GM19351 (cell line): ENCODE results near the gene CACNA1C.

Experiments
- ATAC-seq: cut with Tn5 transposase; IDR thresholded peaks from one replicate; pipeline ENCODE4 v1.9.1; 2021; ENCODE audit warnings: mild to moderate bottlenecking, moderate library complexity; ENCODE audit not compliant: unreplicated experiment

CACNA1C gene

DNA sequence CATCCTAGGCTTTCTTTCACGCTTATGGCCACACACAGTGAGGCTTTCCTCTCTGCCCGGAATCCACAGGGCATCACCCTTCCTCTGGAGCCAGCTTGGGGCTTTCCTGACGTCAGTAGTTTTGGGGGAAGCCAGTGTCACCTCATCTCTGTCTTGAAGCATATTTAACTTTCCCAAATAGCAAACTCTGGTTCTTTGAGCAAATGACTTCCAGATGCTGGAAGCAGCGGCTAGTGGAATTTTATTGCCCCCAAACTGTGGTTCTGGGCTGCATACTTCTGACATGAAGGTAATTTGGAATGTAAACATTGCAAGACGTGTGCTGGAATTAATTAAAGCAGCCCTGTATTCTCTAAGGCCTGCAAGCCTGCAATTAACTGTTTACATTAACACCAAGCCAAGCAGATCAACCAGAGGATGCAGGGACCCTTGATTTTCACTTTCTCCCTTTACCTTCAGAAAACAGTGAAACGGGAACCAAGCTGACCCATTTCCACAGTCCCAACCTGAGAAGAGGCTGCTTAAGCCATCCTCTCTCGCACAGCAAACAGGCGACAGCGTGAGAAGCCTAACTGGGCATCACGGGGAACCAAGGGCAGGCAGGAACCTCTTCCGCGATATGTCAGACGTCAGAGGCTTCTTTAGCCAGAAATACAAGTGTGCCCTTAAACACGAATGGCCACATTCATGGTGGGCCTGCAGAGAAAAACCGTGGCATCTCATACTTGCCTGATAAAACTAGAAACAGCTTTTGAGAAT lies 258.4 kb downstream of the CACNA1C start:
- no peak for ATAC-seq

- ATAC-seq, result no peak
Observed at GRCh38 chr12:2312175-2312574, 259.4 kb downstream of the CACNA1C start.

DNA sequence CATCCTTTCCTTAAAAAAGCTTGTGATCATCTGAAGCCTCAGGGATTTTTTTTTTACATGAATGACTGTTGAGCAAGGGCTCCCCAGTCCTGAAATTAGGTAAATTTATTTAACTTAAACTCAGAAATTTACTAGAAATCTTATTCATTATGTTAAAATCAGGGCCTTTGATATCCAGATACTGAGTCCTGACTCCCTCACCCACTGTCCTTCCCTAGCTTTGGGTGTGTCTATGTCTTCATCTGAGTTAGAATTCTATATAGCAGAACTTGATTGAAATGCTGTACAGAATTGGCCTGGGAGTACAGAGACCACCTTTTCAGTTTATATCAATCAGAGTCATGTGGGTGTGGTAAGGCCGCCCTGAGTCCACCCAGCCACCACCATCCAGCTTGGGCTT lies 260.0 kb downstream of the CACNA1C start:
- no peak for ATAC-seq

DNA sequence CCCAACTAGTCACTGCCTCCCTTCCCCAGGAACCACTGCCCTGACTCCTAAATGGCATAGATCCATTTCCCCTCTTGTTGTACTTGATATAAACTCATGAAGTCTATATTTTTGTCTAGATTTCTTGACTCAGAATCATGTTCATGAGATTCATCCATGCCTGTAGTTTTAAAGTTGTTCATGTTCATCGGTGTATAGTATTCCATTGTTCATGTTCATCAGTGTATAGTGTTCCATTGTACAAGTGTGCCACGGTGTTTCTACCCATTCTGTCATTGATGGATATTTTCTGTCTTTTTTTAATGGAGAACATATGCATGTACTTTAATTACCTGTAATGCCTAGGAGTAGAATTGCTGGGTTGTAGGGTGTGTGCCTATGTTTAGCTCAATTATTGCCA lies 261.7 kb downstream of the CACNA1C start:
- ATAC-seq, result no peak

GRCh38 chr12:2317772-2318171 lies 265.0 kb downstream of the CACNA1C start:
- ATAC-seq, result no peak

DNA sequence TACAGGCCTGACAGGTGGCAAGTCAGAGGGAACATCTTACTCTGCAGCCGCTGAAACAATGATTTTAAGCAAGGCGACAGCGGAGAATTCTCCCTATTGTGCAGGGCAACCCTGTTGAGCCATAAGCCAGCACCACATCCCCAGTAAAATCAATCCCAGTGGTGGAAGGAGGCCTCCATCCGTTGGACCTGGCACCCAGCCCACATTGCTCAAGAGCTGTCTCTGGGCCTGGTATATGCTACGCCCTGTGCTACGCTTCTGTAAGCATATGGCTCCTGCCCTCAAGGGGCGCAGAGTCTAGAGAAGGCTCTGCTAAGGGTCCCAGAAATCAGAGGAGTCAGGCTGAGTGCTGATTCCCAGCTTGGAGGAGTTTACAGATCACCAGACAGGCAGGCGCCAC lies 265.5 kb downstream of the CACNA1C start:
- ATAC-seq, result no peak

GRCh38 chr12:2319136-2319535 lies 266.3 kb downstream of the CACNA1C start:
- ATAC-seq, result no peak

DNA sequence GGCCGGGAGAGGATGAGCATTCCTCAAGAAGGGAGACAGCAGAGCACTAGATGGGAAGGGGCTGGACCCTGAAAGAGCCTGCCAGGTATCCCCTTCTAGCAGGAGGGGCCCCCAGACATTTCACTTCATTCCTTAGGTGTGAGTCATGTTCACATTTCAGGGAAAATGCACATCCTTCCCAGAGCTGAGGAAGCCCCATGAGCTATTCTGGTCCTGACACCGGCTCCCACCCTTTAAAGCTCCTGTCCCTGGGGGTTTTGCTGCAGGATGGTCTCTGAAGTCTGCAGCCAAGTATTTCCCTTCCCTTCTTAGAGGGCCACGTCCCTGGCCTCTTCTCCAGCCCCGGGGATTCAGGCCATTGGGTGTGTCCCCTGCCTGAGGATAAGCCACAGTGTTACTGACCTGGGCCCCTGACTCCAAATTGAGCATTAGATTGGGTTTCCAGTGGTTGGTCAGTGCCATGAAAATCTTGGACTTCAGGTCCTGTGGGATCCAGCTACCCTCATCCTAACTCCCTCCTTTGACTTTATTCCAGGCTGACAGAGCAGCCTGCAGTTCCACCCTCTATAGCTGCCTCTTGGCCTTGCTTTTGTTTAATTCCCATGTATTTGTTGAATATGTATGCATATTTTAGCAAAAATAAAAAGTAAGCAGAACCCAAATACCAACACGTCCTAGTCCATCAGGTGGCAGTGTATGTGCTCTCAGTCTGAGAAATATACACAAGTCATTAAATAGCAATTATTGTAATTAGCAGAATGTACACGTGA lies 267.1 kb downstream of the CACNA1C start:
- no peak for ATAC-seq

- no peak for ATAC-seq
Observed at GRCh38 chr12:2320841-2321240, 268.1 kb downstream of the CACNA1C start.

GRCh38 chr12:2322554-2323120 lies 269.9 kb downstream of the CACNA1C start:
- no peak for ATAC-seq

DNA sequence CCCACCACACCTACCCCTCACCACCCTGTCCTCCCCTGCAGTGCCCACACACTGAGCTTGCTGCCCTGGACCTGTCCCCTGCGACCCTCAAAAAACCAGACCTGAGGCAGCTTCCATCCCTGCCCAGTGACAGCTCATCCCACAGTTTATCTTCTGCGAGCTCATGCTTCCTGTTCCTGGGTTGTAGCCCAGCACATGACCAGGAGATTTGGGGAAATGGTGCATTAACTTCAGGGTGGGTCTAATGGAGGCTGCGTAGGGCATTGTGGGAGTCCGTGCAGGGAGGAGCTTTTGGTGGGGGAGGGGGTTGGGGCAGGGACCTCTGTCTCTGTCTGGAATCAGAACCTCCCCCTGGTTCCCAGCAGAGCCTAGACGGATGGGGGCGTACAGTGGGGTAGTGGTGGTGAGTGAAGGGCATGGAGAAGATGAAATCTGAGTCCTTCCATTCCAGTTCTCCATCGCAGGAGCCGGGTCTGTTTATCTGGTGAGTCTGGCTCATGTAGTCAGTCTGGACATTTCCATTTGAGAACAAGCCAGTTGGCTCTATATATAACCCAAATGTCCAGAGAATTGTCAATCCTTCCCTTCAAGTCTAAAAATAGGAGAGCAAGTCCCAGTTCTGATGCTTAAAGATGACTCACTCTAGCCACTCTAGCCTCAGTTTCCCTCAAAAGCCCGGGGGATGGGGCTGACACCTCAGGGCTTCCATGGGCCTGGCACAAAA lies 270.9 kb downstream of the CACNA1C start:
- ATAC-seq, result no peak

GRCh38 chr12:2324387-2324786 lies 271.6 kb downstream of the CACNA1C start:
- no peak for ATAC-seq

- ATAC-seq, result no peak
Observed at GRCh38 chr12:2325519-2325918, 272.7 kb downstream of the CACNA1C start.

- no peak for ATAC-seq
Observed at GRCh38 chr12:2326470-2326869, 273.7 kb downstream of the CACNA1C start.

- ATAC-seq, result no peak
Observed at GRCh38 chr12:2328661-2329060, 275.9 kb downstream of the CACNA1C start.

- ATAC-seq, result no peak
Observed at GRCh38 chr12:2329661-2330210, 276.9 kb downstream of the CACNA1C start.

DNA sequence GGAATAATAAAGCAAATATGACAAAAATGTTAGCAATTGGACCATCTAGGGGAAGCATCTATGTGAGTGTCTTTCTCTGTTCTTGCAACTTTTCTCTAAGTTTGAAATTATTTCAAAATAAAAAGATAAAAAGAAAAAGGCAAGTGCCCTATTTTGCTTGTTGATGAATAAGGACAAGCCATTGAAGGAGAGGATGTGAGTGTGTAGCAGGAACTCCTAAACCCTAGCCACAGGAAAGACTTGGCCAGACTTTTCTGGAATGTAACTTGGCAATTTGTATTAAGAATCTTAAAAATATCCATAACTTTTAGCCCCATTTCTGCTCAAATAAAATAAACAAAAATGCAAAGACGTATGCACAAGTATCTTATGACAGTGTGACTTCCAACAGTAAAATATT lies 279.4 kb downstream of the CACNA1C start:
- ATAC-seq, result no peak

- no peak for ATAC-seq
Observed at GRCh38 chr12:2332947-2333346, 280.2 kb downstream of the CACNA1C start.

- ATAC-seq, result no peak
Observed at GRCh38 chr12:2333491-2334195, 280.9 kb downstream of the CACNA1C start.

DNA sequence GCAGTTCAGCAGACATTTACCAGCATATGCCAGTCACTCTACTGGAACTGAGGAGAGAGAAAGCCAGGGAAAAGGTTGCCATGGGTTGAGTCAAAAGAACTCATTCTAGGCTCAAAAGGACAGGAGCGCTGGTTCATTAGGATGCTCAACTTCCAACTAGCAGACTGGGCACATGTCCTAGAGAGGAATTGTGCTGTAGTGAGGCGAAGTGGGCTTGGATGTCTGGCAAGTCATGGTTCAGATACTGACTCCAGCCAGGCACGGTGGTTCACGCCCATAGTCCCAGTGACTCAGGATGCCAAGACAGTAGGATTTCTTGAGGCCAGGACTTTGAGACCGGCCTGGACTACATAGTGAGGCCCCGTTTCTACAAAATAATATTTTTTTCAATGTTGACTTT lies 281.5 kb downstream of the CACNA1C start:
- no peak for ATAC-seq
